BJ (cell line): ENCODE results near the gene PTPA. TPM values are rescaled to one million over a fixed set of nuclear protein-coding genes. Genes with fewer than 3 reads are reported as not detected.

Experiments
- CTCF ChIA-PET: fragments of 350-600 bp; formaldehyde crosslinking; extraction: SDS; loops from one replicate; lab custom pipeline; 2021; ENCODE audit warnings: antibody characterized with exemption, inconsistent platforms; lab: Yijun Ruan, JAX
- POLR2A ChIA-PET: fragments of 300-600 bp; sonication (Branson Sonifier 250); formaldehyde crosslinking; extraction: SDS; loops from one replicate; lab custom pipeline; 2021; ENCODE audit warnings: antibody characterized with exemption; lab: Charles Lee
- DNase-seq: peaks from one replicate; pipeline ENCODE4 v3.0.0-alpha.2; 2011; ENCODE audit warnings: low read depth
- H3K27me3 ChIP-seq: 2 replicates; pipeline ENCODE4 v1.6.0; 2011; ENCODE audit warnings: low read length; ENCODE audit not compliant: control insufficient read depth, insufficient read depth
- H3K36me3 ChIP-seq: 2 replicates; pipeline ENCODE4 v1.5.1; 2011; ENCODE audit warnings: low read length; ENCODE audit not compliant: control insufficient read depth, insufficient read depth
- H3K4me3 ChIP-seq: 2 replicates; pipeline ENCODE4 v1.5.1; 2011; ENCODE audit warnings: low read depth, mild to moderate bottlenecking, control low read depth, low read length
- polyA plus RNA-seq: library from polyadenylated mRNA; depleted of rRNA; stranded (reverse); fragments of >200 nt; gene quantifications from 2 replicates; pipeline ENCODE4 v1.2.3, GENCODE V29; 2011
- TF ChIP-seq, protein P1 (sequence below): IDR thresholded peaks from 2 replicates; pipeline ENCODE4 v1.5.1; 2011; ENCODE audit warnings: low read depth, mild to moderate bottlenecking, control low read depth, inconsistent platforms, low read length, moderate library complexity; ENCODE audit not compliant: insufficient read depth

PTPA gene
- polyA plus RNA-seq, 1 experiment = 251 TPM

DNA sequence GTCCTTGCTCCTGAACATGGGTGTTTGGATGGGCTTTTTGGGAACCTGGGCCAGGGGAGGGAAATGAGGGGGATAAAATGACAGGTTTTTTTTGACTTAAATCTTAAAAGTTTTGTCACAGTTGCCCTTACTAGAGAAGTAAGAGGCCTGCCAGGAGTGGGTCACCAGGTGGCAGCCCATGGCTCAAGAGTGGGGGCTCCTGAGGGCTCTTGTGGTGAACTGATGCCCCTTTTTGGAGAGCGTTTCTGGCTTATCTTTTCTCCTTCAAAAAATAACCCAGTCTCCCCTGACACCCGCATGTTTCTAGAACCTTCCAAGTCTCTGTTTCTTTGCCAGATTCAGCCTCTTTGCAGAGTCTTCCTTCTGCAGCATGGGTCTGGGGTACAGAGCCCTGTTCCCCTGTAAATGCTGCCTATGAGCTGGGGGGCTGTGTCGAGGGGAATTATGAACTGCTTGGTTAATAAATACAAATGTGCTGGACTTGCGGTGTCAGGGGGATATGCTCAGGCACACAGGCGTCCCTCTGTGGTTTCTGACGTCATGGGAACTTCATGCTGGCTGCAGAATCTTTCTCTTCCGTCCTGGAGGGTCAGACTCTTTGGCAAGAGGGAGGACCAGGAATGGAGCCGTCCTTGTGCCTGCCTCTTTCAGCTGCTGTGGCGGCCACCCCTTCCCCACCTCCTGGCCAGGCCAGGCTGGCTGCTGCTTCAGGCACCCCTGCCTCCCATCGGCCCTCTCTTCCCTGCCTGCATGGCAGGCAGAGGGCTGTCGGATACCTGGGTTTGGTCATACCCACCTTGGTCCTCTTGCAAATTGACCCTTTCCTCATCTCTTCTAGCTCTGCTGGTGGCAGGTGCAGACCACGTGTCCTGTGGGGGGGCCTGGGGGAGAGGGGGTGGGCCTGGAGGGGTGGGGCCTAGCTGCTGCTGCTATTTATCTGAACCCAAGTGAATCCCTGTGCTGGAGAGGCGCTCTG lies 30.1 kb downstream of the PTPA start:
- TF ChIP-seq, protein P1, sequence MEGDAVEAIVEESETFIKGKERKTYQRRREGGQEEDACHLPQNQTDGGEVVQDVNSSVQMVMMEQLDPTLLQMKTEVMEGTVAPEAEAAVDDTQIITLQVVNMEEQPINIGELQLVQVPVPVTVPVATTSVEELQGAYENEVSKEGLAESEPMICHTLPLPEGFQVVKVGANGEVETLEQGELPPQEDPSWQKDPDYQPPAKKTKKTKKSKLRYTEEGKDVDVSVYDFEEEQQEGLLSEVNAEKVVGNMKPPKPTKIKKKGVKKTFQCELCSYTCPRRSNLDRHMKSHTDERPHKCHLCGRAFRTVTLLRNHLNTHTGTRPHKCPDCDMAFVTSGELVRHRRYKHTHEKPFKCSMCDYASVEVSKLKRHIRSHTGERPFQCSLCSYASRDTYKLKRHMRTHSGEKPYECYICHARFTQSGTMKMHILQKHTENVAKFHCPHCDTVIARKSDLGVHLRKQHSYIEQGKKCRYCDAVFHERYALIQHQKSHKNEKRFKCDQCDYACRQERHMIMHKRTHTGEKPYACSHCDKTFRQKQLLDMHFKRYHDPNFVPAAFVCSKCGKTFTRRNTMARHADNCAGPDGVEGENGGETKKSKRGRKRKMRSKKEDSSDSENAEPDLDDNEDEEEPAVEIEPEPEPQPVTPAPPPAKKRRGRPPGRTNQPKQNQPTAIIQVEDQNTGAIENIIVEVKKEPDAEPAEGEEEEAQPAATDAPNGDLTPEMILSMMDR = no peak
- peak; percentile 81 for DNase-seq
- Histone ChIP-seq H3K4me3 (peak overlapping the region; percentile 52), H3K27me3 (no peaks in the 10 kb centered on the region), H3K36me3 (peaks cover 17% of the 10 kb centered on the region)
- ChIA-PET CTCF (interaction anchor here (0.6 to 16.9 kb wide), 17 partner anchors 10 to 496 kb away, joined by 3 to 335 read pairs (median 5); partner anchors contain the start of genes C9orf50, IER5L and NTMT1), POLR2A (interaction anchor here (0.5 to 2.0 kb wide), 5 partner anchors 33 to 621 kb away, joined by 3 to 16 read pairs (median 9); no protein-coding TSS in a partner anchor)

DNA sequence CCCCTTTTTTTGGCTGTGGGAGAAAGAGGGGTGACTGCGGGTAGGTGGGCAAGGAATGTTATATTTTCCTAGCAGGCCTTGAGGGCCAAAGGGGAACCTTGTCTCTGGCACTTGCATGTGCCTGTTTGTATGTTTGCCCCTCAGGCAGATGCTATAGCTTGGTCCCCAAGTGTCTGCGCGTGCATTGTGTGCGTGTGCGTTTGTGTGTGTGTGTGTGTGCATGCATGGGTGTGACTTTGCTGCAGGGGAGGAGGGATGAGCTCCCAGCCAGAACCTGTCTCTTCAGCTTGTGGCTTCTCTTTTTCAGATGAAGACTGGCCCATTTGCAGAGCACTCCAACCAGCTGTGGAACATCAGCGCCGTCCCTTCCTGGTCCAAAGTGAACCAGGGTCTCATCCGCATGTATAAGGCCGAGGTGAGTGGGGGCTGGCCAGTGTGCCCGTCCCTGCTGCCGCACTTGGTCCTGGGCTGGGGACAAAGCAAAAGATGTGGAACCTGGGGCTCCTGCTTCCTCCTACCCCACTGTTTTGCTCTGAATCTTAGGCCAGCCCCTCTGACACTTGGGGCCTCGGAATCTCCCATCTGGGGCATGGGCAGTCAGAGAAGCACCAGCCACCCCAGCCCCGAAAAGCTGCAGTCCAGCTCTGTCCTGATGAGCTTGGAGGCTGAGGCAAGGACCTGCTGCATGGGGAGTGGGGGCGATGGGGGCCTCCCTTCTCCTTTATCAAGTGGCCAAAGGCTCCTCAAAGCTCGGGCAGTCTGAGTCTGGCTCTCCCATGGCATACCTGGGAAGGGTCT lies 31.1 kb downstream of the PTPA start:
- TF ChIP-seq, protein P1 = no peak
- DNase-seq = no peak
- Histone ChIP-seq H3K36me3 (peaks cover 15% of the 10 kb centered on the region), H3K4me3 (peak overlapping the region; percentile 52), H3K27me3 (no peaks in the 10 kb centered on the region)
- ChIA-PET POLR2A (interaction anchor here (0.5 to 2.0 kb wide), 7 partner anchors 32 to 635 kb away, joined by 3 to 16 read pairs (median 5); no protein-coding TSS in a partner anchor), CTCF (interaction anchor here (0.8 to 16.9 kb wide), 35 partner anchors 10 to 574 kb away, joined by 3 to 335 read pairs (median 4); partner anchors contain the start of genes C9orf50, IER5L and NTMT1)

DNA sequence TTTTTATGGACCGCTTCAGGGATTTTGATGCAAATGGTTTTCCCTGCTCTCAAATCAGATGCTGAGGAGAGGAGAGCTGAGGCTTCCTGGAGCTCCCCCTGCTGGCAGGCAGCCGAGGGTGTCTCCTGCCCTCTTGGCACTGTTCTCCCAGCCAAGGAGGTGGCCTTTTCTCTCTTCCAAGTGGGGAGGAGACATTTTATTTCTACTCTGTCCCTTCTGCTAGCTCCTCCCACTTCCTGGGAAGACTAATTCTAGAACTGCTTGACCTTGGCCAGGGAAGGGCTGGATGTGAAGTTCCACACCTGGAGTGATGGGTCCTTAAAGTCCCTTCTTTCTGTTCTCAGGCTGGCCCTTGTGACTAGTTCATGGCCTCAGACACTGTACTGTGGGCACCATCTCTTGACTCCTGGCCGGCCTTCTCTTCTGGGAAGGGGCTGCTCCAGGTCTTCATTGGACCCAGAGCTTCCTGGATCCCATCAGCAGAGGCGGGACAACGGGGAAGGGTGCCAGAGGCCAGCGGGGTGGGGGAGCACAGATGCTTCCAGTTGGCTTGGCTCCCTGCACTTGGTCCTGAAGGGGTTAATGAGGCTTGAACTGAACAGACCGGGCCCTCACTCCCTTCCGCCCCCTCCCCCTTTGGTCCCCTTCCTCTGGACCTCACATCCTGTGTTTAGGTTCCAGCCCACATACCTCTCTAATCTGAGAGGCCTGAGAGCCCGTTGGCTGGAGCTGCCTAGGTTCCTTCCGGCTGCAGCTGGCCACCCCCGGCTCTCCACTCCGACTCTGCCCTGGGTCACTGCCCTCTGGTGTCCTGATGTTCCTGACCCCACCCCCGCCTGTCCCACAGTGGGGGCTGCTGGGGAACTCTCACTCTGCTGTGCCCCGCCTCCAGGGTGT lies 32.1 kb downstream of the PTPA start:
- H3K27me3 ChIP-seq = no peaks in the 10 kb centered on the region
- H3K36me3 ChIP-seq = peaks cover 19% of the 10 kb centered on the region
- CTCF ChIA-PET = interaction anchor here (0.7 to 16.9 kb wide), 34 partner anchors 9 to 573 kb away, joined by 3 to 335 read pairs (median 4); partner anchors contain the start of genes C9orf50, IER5L and NTMT1
- DNase-seq = peak; percentile 72
- POLR2A ChIA-PET = interaction anchor here (0.6 to 2.0 kb wide), 5 partner anchors 31 to 634 kb away, joined by 3 to 16 read pairs (median 4); no protein-coding TSS in a partner anchor
- TF ChIP-seq, protein P1 = peak; percentile 98
- H3K4me3 ChIP-seq = peak overlapping the region; percentile 18

DNA sequence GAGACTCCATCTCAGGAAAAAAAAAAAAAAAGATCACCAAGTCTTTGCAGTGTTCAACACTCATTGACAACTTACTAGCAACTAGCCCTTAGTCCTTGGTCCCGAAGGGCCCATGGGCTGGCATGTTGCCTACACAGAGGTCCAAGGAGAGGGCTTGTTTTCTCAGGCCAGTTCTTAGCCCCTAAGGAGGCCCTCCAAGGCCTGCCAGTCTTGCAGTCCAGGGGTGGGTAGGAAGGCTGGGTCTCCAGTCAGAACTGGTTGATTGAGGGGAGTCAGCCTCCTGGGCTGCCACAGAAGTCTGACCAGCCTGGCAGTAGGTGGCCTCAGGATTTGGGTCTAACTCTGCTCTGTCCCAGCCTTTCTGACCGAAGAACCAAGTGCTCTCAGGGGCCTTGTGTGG lies 34.1 kb downstream of the PTPA start:
- CTCF ChIA-PET = interaction anchor here (0.8 to 16.9 kb wide), 6 partner anchors 14 to 480 kb away, joined by 3 to 335 read pairs (median 7); partner anchors contain the start of genes IER5L and NTMT1
- POLR2A ChIA-PET = no interaction called here

More for the DNA sequence above, 34.1 kb downstream of the PTPA start:
- TF ChIP-seq, protein P1 = no peak
- Histone ChIP-seq H3K27me3 (no peaks in the 10 kb centered on the region), H3K4me3 (no peak overlapping the region), H3K36me3 (peaks cover 30% of the 10 kb centered on the region)
- no peak for DNase-seq
